Pancreas (tissue), 10 donors: Measurements from ENCODE around the gene BCAR3. TPM values are rescaled to one million over a fixed set of nuclear protein-coding genes. Genes with fewer than 3 reads are reported as not detected.

ENCODE experiments used
- ATAC-seq, 4 donors: fragments of 200-7000 bp; cut with Tn5 transposase; one replicate each; pipeline versions ENCODE4 v1.8.0 to v1.9.1; 2020; ENCODE audit warnings: mild to moderate bottlenecking in 4 of 4, moderate library complexity in 4 of 4
- DNase-seq, 6 donors: peaks; one replicate each; pipeline ENCODE4 v3.0.0-alpha.2; 2020
- FAIRE-seq: peaks from 2 replicates; lab custom pipeline; 2012; peaks lifted over from hg19 to GRCh38; lab: Jason Lieb, UNC
- H3K27ac ChIP-seq, 4 donors: fragments of 200-600 bp; sonication (generic); 1 replicate in 3 of 4; 2 replicates in 1 of 4; pipeline versions ENCODE4 v1.5.0 to v1.8.0; 2020
- H3K27me3 ChIP-seq, 4 donors: fragments of 200-600 bp; one replicate each; pipeline ENCODE4 v1.8.0; 2021
- H3K36me3 ChIP-seq, 3 donors: fragments of 200-600 bp; sonication (generic) in 1 of 3; one replicate each; pipeline versions ENCODE4 v1.5.0 to v1.8.0; 2020 to 2021
- H3K4me1 ChIP-seq, 3 donors: fragments of 200-600 bp; one replicate each; pipeline ENCODE4 v1.8.0; 2021
- H3K4me3 ChIP-seq, 4 donors: fragments of 200-600 bp; sonication (generic) in 2 of 4; one replicate each; pipeline versions ENCODE4 v1.5.0 to v1.8.0; 2020 to 2021
- H3K9me3 ChIP-seq, 4 donors: fragments of 200-600 bp; one replicate each; pipeline ENCODE4 v1.8.0; 2021
- WGBS, 2 donors: extraction: QIAGEN DNeasy Blood & Tissue Kit; methylation state at CpG; one replicate each; pipeline ENCODE4 v1.1.7; 2013; 5-methylcytosine and 5-hydroxymethylcytosine counted together
- intact Hi-C, 3 donors: fragments of 100-400 bp; cut with DNase I; formaldehyde crosslinking; loops; one replicate each; pipeline versions ENCODE4 v1.11.1 to v1.14.2; 2022
- polyA plus RNA-seq, 2 donors: library from polyadenylated mRNA; stranded (reverse); fragments of 200-250 nt; gene quantifications; one replicate each; pipeline ENCODE4 v1.2.3, GENCODE V29; 2013
- total RNA-seq, 6 donors: library from RNA; stranded (reverse); fragmentation: NEBNext Ultra II Directional in 4 of 6; extraction: Animal tissue kit (Norgen Biotek cat#: 25700) in 4 of 6; gene quantifications; one replicate each; pipeline versions ENCODE4 v1.2.1 to v1.2.4, GENCODE V29; 2021 to 2023
- TF ChIP-seq, protein P1 (sequence below), 4 donors: fragments of 200-600 bp; sonication (generic) in 3 of 4; IDR thresholded peaks; one replicate each; pipeline versions ENCODE4 v1.5.0 to v1.8.0; 2021; ENCODE audit warnings: antibody characterized with exemption in 4 of 4
- donor health status: healthy with polysubstance abuse.
- donor health status: DM: no; HTN: no; CAD: no; lungs with moderate emphysema.
- donor health status: DM: no; HTN: no; CAD: no.
- donor health status: control.
- donor health status: control.
- donor health status: Bipolar disorder and iron deficiency.
- donor health status: DM: yes; HTN: yes; CAD: no.
- donor health status: DM: no; HTN: no; CAD: no.
- donor health status: DM: no; HTN: no; CAD: no.
- donor health status: DM: yes; HTN: yes; CAD: no.

BCAR3 gene
- total and polyA plus RNA-seq, 8 donors, result 2.4 to 8.2 (median 4.9) TPM

DNA sequence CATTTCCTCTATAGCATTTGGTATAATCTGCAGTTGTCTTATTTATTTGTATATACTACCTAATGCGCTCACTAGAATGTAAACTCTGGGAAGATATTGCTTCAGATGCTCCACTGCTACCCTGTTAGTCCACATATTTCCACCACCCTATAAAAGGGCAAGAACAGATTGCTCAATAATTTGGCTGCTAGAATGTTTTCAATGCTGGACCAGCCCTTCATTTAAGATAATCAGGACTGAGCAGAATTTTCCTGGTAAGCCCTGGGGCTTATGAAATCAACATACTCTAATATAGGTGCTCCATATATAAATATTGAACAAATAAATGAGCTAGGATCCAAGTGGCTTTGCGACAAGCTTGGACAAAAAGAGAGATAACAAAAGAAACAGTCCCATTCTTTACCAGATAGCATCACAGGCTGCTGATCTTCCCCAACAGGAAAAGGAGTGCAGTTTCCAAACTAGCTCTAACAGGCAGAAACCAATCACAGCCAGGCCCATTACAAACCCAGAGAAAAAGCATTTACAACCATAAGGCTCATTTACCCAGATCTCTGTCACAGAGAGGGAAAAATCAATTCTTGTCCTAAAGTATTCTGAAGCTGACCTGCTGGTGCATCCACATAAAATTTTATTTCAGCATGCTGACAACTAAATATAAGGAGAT, 8.3 kb downstream of the BCAR3 start:
- Histone ChIP-seq H3K4me1 (peaks cover 8 to 9% (median 9%) of the 10 kb centered on the region in 3 donors), H3K9me3 (no peaks in the 10 kb centered on the region), H3K4me3 (no peak overlapping the region), H3K27me3 (no peaks in the 10 kb centered on the region), H3K36me3 (no peaks in the 10 kb centered on the region), H3K27ac (no peak overlapping the region)
- FAIRE-seq (no peak), DNase-seq (no peak), ATAC-seq (peak in 3 of 4 donors; percentile 15 to 29 (median 23))
- TF ChIP-seq, protein P1, sequence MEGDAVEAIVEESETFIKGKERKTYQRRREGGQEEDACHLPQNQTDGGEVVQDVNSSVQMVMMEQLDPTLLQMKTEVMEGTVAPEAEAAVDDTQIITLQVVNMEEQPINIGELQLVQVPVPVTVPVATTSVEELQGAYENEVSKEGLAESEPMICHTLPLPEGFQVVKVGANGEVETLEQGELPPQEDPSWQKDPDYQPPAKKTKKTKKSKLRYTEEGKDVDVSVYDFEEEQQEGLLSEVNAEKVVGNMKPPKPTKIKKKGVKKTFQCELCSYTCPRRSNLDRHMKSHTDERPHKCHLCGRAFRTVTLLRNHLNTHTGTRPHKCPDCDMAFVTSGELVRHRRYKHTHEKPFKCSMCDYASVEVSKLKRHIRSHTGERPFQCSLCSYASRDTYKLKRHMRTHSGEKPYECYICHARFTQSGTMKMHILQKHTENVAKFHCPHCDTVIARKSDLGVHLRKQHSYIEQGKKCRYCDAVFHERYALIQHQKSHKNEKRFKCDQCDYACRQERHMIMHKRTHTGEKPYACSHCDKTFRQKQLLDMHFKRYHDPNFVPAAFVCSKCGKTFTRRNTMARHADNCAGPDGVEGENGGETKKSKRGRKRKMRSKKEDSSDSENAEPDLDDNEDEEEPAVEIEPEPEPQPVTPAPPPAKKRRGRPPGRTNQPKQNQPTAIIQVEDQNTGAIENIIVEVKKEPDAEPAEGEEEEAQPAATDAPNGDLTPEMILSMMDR (IDR thresholded peaks at IDR 0.05), result no peak
- WGBS, 2 donors, result 89 to 94% methylated on average over 2 of the region's 2 CpGs
- intact Hi-C loops, result no loop called here

DNA sequence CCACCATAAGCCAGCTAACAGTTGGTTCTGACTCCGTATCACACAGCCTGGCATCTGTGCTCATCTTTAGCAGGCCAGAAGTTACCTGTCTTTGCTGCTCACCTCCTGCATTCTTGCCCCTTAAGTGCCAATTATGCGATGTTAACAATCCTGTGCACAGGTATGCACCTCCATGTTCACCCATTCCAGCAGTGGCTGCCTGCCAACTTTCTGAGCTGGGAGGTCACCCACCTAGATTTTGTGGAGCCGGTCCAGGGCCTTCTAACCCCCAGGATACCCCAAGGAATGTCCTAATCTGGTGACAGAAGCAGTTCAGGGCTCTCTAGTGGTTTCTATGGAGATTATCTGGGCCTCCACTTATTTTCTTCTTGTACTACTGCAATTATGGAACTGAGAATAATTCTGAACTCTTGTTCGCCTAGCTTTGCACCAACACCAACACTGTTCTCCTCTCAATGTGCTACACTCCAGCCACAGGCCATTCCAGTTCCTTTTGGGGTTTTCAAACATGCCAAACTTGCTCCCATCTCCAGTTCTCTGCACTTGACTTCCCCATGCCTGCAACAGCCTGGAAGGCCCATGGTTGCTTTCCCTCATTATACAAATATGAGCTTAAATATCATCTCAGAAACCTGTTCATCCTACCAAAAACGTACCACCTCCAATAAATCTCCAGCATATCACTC, 9.0 kb downstream of the BCAR3 start:
- no peaks in the 10 kb centered on the region for H3K27me3 ChIP-seq
- intact Hi-C loops, result no loop called here
- ATAC-seq, result peak in 2 of 4 donors; percentile 24 to 35
- no peak for FAIRE-seq
- TF ChIP-seq, protein P1 (IDR thresholded peaks at IDR 0.05), result no peak
- no peaks in the 10 kb centered on the region for H3K9me3 ChIP-seq
- peak overlapping the region in 1 of 4 donors; percentile 6 for H3K27ac ChIP-seq
- H3K36me3 ChIP-seq, result no peaks in the 10 kb centered on the region
- 68 to 70% methylated on average over 5 of the region's 5 CpGs for WGBS, 2 donors
- H3K4me3 ChIP-seq, result no peak overlapping the region
- peaks cover 8 to 9% (median 9%) of the 10 kb centered on the region in 3 donors for H3K4me1 ChIP-seq
- peak in 1 of 6 donors; percentile 51 for DNase-seq

DNA sequence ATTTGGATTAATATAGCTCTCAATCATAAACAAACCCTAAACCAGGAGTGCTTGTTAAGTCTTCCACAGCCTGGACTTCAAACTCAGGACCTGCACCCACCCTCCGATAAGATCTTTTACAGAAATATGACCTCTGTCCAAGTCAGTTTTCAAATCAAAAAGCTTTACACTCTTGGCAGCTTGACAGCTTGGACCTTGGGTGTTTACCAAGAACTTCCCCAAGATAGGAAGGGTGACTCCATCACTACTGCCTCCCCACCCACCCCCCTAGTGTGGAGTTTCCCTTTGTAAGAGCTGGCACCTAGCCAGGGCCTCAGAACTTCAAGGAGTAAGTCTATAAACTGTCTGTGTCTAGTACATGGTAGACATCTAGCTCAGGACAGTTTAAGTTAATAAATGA, 9.6 kb downstream of the BCAR3 start:
- intact Hi-C loops, result no loop called here
- Histone ChIP-seq H3K9me3 (no peaks in the 10 kb centered on the region), H3K4me3 (no peak overlapping the region), H3K4me1 (peaks cover 8 to 9% (median 9%) of the 10 kb centered on the region in 3 donors), H3K27ac (peak overlapping the region in 1 of 4 donors; percentile 6), H3K36me3 (no peaks in the 10 kb centered on the region), H3K27me3 (no peaks in the 10 kb centered on the region)
- DNase-seq (peak in 1 of 6 donors; percentile 59), FAIRE-seq (no peak), ATAC-seq (peak in 3 of 4 donors; percentile 43 to 79 (median 73))
- TF ChIP-seq, protein P1 (IDR thresholded peaks at IDR 0.05), result no peak
- 17 to 26% methylated on average over 1 of the region's 1 CpG for WGBS, 2 donors

DNA sequence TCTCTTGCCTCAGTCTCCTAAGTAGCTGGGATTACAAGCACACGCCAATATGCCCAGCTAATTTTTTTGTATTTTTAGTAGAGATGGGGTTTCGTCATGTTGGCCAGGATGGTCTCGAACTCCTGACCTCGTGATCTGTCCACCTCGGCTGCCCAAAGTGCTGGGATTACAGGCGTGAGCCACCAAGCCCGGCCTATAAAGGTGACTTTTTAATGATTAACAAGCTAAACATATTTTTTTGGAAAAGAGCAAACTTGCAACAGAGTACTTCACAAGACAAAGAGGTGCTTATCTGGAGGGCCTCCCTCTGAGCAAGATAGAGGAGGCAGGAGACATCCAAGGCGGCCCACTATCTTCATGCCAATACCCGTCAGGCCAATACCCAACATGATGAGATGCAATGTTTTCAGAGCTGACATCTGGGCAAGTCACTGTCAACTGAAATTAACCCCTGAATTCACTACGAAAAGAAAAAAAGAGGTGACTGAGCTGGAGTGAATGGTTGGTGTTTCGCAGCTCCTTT, 10.5 kb downstream of the BCAR3 start:
- DNase-seq, result no peak
- Histone ChIP-seq H3K4me1 (peaks cover 8 to 9% (median 9%) of the 10 kb centered on the region in 3 donors), H3K27me3 (no peaks in the 10 kb centered on the region), H3K36me3 (no peaks in the 10 kb centered on the region), H3K27ac (no peak overlapping the region), H3K4me3 (no peak overlapping the region), H3K9me3 (no peaks in the 10 kb centered on the region)
- WGBS, 2 donors, result 88 to 89% methylated on average over 11 of the region's 11 CpGs
- no peak for ATAC-seq
- no peak for FAIRE-seq
- intact Hi-C loops, result no loop called here
- TF ChIP-seq, protein P1 (IDR thresholded peaks at IDR 0.05), result no peak
